Lower leg skin (tissue), 3 donors: ENCODE results near the gene HEATR5A.

Experiments used
- CTCF ChIP-seq, 3 donors: fragments of 450-650 bp; IDR thresholded peaks; one replicate each; pipeline ENCODE4 v1.5.1; 2016; ENCODE audit warnings: antibody characterized with exemption in 3 of 3, mild to moderate bottlenecking in 3 of 3, moderate library complexity in 2 of 3
- POLR2A ChIP-seq, 2 donors: fragments of 450-650 bp; IDR thresholded peaks; one replicate each; pipeline ENCODE4 v1.6.1; 2016 to 2017; ENCODE audit warnings: antibody characterized with exemption in 2 of 2, mild to moderate bottlenecking in 1 of 2, moderate library complexity in 1 of 2

DNA sequence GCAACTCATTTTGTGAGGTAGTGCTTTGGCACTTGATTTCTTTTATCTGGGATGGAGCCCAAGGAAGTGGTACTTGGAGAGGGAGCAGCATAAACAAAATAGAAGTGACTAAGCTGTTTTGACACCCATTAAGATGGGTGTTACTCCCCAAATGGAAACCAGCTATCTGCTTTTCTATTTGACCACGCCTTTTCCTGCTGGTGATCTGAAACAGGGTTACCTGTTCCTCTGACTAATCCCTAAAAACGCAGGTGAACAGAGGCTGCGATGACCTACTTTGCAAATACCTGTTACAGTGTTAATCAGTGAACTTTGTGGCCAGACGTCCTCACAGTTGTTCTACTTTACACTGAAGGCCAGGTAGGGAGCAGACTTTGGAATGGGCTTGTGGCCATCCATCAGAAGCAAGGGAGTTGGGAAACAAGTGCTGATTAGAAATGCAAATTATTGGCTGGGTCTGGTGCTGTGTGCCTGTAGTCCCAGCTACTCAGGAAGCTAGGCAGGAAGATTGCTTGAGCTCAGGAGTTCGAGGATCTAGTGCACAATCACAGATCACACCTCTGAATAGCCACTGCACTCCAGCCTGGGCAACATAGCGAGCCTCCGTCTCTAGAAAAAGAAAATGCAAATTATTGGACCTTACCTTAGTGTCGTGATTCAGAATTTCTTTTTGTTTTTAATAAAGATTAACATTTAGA, 154.5 kb downstream of the HEATR5A start:
- TF ChIP-seq POLR2A (IDR thresholded peaks at IDR 0.05) (no peak), CTCF (IDR thresholded peaks at IDR 0.05) (no peak)
